Fibroblast of mammary gland (primary cell): Measurements from ENCODE around the gene RCAN1.

Experiments
- DNase-seq: peaks from one replicate; pipeline ENCODE4 v3.0.0-alpha.2; 2010; ENCODE audit warnings: low read depth
- H3K4me3 ChIP-seq: 2 replicates; pipeline ENCODE4 v1.5.1; 2011; ENCODE audit warnings: low read depth, mild to moderate bottlenecking, low read length, moderate library complexity; ENCODE audit not compliant: control insufficient read depth
- TF ChIP-seq, protein P1 (sequence below): conservative IDR thresholded peaks from 2 replicates; pipeline ENCODE4 v1.5.1; 2011; ENCODE audit warnings: low read depth, low read length, inconsistent platforms; ENCODE audit not compliant: control insufficient read depth, insufficient read depth

The RCAN1 gene

DNA sequence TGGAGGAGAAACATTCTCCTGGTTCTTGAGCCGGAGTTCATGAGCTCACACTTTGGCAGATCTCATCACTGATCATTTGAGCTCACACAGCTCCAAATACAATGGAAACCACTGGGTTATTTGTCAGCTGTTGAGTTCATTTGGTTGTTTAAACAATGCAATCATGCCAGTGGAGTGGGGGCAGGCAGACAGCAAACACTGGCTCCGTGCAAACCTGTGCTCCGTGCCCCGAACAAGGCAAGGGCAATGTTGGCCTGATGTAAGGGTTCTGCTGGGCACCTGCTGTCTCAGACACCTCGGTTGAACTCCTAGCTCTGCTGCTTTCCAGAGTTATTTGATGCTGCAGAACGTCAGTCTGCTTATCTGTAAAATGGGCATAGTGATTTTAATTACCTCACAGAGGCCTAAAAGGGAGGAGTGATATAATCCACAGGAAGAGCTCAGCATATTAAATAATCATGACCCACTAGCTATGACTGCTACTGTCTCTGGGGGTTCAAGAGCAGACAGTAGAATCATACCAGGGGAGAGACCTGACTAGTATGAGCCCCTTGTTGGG, 33.9 kb upstream of the RCAN1 start:
- TF ChIP-seq, protein P1, sequence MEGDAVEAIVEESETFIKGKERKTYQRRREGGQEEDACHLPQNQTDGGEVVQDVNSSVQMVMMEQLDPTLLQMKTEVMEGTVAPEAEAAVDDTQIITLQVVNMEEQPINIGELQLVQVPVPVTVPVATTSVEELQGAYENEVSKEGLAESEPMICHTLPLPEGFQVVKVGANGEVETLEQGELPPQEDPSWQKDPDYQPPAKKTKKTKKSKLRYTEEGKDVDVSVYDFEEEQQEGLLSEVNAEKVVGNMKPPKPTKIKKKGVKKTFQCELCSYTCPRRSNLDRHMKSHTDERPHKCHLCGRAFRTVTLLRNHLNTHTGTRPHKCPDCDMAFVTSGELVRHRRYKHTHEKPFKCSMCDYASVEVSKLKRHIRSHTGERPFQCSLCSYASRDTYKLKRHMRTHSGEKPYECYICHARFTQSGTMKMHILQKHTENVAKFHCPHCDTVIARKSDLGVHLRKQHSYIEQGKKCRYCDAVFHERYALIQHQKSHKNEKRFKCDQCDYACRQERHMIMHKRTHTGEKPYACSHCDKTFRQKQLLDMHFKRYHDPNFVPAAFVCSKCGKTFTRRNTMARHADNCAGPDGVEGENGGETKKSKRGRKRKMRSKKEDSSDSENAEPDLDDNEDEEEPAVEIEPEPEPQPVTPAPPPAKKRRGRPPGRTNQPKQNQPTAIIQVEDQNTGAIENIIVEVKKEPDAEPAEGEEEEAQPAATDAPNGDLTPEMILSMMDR: no peak
- H3K4me3 ChIP-seq: no peak overlapping the region

DNA sequence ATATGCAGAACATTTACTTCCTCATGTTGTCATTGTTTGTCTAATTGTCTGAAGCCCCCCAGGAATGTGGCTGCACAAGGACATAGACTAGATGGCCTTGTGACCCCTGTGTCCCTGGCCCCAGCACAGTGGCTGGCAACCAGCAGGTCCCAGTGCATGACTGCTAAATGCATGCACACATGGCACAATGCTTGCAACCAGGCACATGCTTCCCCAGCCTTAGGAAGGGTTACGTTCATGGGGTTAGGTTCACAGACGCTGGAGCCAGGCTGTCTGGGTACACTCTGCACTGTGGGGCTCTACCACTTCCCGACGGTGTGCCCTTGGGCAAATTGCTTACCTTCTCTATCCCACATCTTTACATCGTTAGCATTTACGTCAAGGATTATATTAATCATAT, 32.6 kb upstream of the RCAN1 start:
- TF ChIP-seq, protein P1: no peak
- no peak overlapping the region for H3K4me3 ChIP-seq
- no peak for DNase-seq

More for the DNA sequence above, 33.9 kb upstream of the RCAN1 start:
- DNase-seq: no peak

DNA sequence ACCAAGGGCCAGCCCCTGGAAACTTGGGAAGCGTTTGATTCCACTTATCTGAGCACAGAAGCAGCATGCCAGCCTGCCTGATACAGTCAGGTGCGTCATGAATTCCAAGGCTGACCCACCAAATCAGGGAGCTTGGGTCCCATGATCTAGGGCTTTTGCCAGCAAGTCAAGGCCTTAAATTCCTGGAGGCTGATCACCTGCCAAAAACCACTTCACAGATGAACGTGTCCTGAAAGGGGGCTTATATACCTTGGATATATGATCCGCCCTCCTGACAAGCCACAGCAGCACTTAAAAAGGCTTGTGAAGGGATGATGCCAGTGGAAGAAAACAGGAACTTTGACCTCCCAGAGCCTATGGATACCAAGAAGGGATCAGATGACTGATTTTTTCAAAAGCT, 29.9 kb upstream of the RCAN1 start:
- H3K4me3 ChIP-seq: no peak overlapping the region
- no peak for DNase-seq
- TF ChIP-seq, protein P1: no peak

DNA sequence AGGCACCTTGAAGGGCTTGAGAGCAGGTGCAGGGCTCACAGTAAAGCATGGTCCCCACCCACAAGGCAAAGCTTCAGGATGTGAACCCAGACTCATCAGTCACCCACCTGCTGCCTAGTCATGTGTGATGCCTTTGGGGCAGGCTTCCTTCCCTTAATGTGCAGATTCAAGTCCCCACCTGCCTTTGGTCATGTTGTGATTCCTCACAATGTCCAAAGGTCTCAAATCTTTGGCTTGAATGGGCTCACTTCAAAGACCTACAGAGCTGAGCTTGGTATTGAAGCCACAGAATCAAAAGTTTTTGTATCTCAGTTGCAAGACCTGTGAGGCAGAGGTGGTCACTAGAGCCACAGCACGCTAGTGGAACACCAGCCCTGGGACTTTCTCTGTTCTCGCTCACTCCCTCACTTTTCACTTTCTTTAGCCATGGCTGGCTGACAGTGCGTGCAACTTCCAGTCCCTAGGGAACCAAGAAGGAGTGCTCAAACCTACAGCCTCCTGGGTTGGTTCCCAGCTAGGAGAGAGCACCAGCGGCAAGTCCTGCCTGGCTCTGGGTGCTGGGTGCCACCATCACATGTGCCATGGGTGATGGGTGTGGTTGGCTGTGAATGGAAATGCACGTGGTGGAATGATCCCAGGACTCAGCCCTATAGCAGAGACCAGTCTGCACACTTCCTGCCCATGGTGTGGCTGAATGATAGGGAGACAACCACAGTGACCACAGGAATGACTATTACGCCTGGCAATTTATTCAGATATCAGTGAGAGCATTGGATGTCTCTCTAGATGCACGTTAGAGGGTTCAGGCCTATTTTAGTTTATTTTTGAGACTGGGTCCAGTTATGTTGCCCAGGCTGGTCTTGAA, 27.5 kb upstream of the RCAN1 start:
- DNase-seq: no peak
- TF ChIP-seq, protein P1: no peak
- H3K4me3 ChIP-seq: no peak overlapping the region

DNA sequence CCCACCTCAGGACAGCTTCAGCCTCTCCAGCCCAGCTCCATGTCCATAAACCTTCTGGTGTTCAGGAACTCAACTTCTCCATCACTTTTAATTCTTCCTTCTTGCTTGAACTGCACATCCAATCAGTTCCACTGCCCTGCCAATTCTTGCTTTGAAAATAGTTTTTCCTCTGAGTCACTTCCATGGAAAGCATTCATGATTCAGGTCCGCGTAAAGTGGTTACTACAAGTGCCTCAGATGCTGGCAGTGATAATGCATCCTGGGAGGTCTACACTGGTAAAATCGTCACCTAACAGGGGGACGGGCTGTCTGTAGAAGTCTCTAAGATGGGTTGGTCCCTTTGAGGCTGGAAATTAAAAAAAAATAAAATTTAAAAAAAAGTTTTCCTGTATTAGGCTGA, 25.9 kb upstream of the RCAN1 start:
- H3K4me3 ChIP-seq: no peak overlapping the region
- TF ChIP-seq, protein P1: no peak
- DNase-seq: peak; percentile 86

GRCh38 chr21:34639882-34640788, 25.2 kb upstream of the RCAN1 start:
- no peak overlapping the region for H3K4me3 ChIP-seq
- TF ChIP-seq, protein P1: no peak
- DNase-seq: peak; percentile 29
